RWPE1 (cell line): Measurements from ENCODE around the gene NUAK2.
"Not testable (repeated sequence)": the region's sequence is repeated elsewhere in the genome, so short reads cannot be mapped to it uniquely, and the experiment has no call there.

Experiments
- CTCF ChIA-PET: fragments of 350-600 bp; sonication (Branson Sonifier 250); formaldehyde crosslinking; extraction: SDS; loops from one replicate; lab custom pipeline; 2021; lab: Yijun Ruan, JAX
- POLR2A ChIA-PET: fragments of 400-600 bp; formaldehyde crosslinking; extraction: SDS; loops from one replicate; lab custom pipeline; 2020; ENCODE audit warnings: antibody characterized with exemption; ENCODE audit not compliant: low non-redundant PET; lab: Yijun Ruan, JAX
- DNase-seq: peaks from one replicate; pipeline ENCODE4 v3.0.0; 2012; ENCODE audit warnings: low spot score
- H3K27ac ChIP-seq: fragments of 450-650 bp; 2 replicates; pipeline ENCODE4 v1.5.1; 2017
- CTCF ChIP-seq: fragments of 450-650 bp; conservative IDR thresholded peaks from 2 replicates; pipeline ENCODE4 v1.5.1; 2017; ENCODE audit warnings: low read depth, mild to moderate bottlenecking

Gene NUAK2

GRCh38 chr1:205284420-205285144 is 37.0 kb downstream of the NUAK2 start:
- no peak for TF ChIP-seq CTCF
- CTCF ChIA-PET, result interaction anchor here (1.0 to 3.1 kb wide), 4 partner anchors 11 to 40 kb away, joined by 3 to 29 read pairs (median 7); no protein-coding TSS in a partner anchor
- DNase-seq, result peak; percentile 100
- H3K27ac ChIP-seq, result peak overlapping the region; percentile 97
- POLR2A ChIA-PET, result interaction anchor here (0.6 to 1.1 kb wide), 5 partner anchors 10 to 51 kb away, joined by 3 to 4 read pairs (median 3); partner anchors contain the start of gene NUAK2

GRCh38 chr1:205283270-205284147 is 38.0 kb downstream of the NUAK2 start:
- DNase-seq, result no peak
- ChIA-PET CTCF (interaction anchor here (0.6 to 3.1 kb wide), 6 partner anchors 10 to 42 kb away, joined by 3 to 29 read pairs (median 4); no protein-coding TSS in a partner anchor), POLR2A (interaction anchor here (1.1 kb wide), 1 partner anchor 21 kb away, joined by 4 read pairs; no protein-coding TSS in a partner anchor)
- H3K27ac ChIP-seq, result peak overlapping the region; percentile 97
- no peak for TF ChIP-seq CTCF

- H3K27ac ChIP-seq, result peak overlapping the region; percentile 55
- DNase-seq, POLR2A ChIA-PET: not testable (repeated sequence)
- CTCF ChIA-PET, result interaction anchor here (1.0 to 1.4 kb wide), 4 partner anchors 9 to 45 kb away, joined by 3 read pairs; partner anchors contain the start of gene NUAK2
These were observed 40.7 kb downstream of the NUAK2 start for GRCh38 chr1:205280666-205281395.

- DNase-seq, result no peak
- ChIA-PET CTCF (interaction anchor here (0.5 to 1.4 kb wide), 6 partner anchors 9 to 244 kb away, joined by 3 to 6 read pairs (median 3); partner anchors contain the start of gene NUAK2), POLR2A (no interaction called here)
- H3K27ac ChIP-seq, result peak overlapping the region; percentile 55
- no peak for TF ChIP-seq CTCF
These were observed 41.6 kb downstream of the NUAK2 start for GRCh38 chr1:205279986-205280385.

GRCh38 chr1:205276689-205277065 is 44.9 kb downstream of the NUAK2 start:
- no peak for TF ChIP-seq CTCF
- peak overlapping the region; percentile 90 for H3K27ac ChIP-seq
- CTCF ChIA-PET, result interaction anchor here (0.9 to 9.0 kb wide), 6 partner anchors 20 to 252 kb away, joined by 3 to 622 read pairs (median 4); partner anchors contain the start of gene NUAK2
- DNase-seq, result no peak
- POLR2A ChIA-PET, result interaction anchor here (2.5 kb wide), 1 partner anchor 43 kb away, joined by 26 read pairs; the partner anchor contains the start of gene NUAK2

- peak overlapping the region; percentile 90 for H3K27ac ChIP-seq
- DNase-seq, result no peak
- ChIA-PET CTCF (interaction anchor here (0.6 to 9.0 kb wide), 12 partner anchors 19 to 253 kb away, joined by 3 to 622 read pairs (median 4); partner anchors contain the start of gene NUAK2), POLR2A (interaction anchor here (2.5 kb wide), 1 partner anchor 44 kb away, joined by 26 read pairs; the partner anchor contains the start of gene NUAK2)
- no peak for TF ChIP-seq CTCF
These were observed 45.4 kb downstream of the NUAK2 start for GRCh38 chr1:205275916-205276688.
